ENCODE results near the gene AP1S1.

DNA sequence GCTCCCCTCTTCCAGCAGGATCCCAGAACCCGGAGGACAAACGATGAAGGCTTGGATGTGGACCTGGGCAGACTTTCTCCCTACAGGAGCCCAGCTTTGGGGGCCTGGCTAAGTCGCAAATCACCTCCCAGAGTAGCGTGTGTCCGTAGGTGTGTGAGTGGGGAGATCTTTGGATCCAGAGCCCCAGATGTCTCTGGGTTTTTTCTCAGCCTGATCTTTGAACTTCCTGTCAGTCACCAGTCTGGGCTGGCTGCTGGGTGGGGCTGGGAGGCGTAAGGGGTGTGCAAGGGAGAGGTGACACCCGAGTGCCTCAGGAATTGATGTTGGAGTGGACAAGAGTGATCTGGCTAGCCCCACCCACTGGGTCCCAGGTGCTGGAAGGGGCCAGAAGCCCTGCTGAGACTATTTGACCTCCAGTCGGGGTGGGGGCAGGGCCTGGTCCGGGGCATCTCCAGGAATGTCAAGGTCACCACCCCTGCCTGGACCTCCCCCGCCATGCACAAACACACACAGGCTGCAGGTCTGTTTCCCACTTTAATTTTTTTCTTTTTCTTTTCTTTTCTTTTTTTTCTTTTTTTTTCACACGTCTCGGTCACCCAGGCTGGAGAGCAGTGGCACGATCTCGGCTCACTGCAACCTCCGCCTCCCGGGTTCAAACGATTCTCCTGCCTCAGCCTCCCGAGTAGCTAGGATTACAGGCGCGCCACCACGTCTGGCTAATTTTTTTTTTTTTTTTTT, 46.8 kb downstream of the AP1S1 start, which contains the start of gene MOGAT3:
- TF ChIP-seq POLR2AphosphoS5 (IDR thresholded peaks at IDR 0.05; ENCODE audit: low read depth): no peak
- TF ChIP-seq, protein P1, sequence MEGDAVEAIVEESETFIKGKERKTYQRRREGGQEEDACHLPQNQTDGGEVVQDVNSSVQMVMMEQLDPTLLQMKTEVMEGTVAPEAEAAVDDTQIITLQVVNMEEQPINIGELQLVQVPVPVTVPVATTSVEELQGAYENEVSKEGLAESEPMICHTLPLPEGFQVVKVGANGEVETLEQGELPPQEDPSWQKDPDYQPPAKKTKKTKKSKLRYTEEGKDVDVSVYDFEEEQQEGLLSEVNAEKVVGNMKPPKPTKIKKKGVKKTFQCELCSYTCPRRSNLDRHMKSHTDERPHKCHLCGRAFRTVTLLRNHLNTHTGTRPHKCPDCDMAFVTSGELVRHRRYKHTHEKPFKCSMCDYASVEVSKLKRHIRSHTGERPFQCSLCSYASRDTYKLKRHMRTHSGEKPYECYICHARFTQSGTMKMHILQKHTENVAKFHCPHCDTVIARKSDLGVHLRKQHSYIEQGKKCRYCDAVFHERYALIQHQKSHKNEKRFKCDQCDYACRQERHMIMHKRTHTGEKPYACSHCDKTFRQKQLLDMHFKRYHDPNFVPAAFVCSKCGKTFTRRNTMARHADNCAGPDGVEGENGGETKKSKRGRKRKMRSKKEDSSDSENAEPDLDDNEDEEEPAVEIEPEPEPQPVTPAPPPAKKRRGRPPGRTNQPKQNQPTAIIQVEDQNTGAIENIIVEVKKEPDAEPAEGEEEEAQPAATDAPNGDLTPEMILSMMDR (IDR thresholded peaks at IDR 0.05; ENCODE audit: insufficient read depth, low read length): no peak

All from HL-60 (cell line).